GM18907 (cell line): ENCODE data around the gene SH3RF3.
A peak's percentile ranks its signal among the peaks of the same experiment; 100 is the strongest.
"Not testable (repeated sequence)": the region's sequence is repeated elsewhere in the genome, so short reads cannot be mapped to it uniquely, and the experiment has no call there.

Experiments used
- ATAC-seq: cut with Tn5 transposase; IDR thresholded peaks from one replicate; pipeline ENCODE4 v1.9.1; 2021; ENCODE audit warnings: mild to moderate bottlenecking, moderate library complexity; ENCODE audit not compliant: unreplicated experiment

The SH3RF3 gene

DNA sequence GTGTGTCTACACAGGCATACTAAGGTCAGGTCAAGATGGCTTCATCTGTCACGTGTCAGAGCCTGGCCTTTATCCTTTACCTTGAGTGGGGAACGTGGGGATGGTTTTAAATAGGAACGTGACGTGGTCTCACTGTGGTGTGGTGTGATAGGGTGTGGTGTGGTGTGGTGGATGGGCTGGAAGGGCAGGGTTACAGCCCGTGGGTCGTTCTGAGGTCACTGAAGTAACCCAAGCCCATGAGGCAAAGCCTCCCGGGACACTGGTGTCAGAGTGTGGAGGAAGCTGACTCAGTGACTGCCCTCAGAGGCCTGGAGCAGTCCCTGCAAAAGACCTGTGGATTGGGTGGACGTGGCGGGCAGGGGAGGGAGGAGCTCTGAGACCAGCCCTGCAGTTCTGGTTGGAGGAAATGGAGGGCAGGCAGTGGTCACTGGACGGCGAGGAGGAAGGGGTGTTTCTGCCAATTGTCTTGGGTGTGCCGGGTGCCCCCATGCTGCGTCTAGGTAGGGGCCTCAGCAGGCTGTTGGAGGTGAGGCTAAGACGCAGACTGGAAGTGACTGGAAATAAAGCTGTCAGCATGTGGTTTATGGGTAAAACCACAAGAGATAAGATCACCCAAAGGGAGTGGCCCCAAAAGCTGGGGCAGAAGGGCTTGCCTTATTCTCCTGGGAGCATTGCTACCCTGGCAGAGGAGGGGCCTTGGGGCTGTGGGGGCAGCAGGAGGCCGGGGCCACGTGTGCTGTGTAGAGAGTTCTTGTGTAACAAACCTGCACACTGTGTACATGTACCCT lies 84.8 kb downstream of the SH3RF3 start:
- ATAC-seq = peak; percentile 79

DNA sequence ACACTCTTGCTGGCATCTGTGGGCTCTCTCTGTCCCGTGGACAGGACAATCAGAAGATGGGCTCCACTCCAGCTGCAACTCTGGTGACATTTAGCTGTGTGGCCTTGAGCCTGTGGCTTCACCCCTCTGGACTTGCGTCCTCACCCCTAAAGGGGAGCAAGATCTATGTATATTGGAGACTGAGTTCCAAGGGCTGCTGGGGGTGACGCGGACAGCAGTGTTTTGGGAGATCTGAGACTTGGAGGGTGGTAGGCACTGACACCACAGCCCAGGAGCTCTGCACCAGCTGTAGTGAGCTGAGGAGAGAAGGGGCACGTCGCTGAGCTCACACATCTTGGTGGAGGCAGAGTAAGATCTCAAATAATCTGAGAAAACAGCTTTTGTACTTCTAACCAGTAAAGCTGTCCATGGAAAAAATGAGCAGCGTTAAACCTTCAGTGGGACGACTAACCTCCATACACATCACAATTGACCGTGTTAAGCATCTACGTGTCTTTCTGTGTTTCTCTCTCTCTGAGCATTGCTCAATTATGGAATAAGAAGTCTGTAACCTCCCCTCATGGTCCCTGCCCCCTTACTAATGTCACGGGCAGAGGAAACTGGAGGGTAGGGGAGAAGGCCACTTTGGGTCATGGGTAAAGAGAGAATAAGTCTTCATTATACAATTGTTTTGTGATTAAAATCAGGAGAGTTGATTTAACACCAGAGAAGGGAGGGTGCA lies 85.8 kb downstream of the SH3RF3 start:
- no peak for ATAC-seq

DNA sequence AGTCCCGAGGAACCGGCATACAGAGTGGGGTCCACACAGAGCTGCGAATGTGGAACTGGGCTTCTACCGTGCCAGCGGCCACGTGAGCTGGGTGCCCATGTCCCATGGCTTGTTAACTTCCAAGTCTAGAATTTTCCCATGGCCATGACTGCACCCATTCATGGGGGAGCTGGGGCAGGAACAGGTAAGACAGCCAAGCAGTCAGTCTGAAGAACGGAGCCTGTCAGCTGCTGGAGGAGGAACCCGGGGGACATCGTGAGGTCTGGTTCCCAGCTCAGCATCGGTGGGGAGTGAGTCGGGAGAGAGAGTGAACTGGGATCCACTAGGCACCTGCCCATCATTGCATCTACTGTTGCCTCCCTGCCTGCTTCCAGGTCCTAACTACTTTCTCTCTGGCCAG lies 86.9 kb downstream of the SH3RF3 start:
- ATAC-seq = no peak

DNA sequence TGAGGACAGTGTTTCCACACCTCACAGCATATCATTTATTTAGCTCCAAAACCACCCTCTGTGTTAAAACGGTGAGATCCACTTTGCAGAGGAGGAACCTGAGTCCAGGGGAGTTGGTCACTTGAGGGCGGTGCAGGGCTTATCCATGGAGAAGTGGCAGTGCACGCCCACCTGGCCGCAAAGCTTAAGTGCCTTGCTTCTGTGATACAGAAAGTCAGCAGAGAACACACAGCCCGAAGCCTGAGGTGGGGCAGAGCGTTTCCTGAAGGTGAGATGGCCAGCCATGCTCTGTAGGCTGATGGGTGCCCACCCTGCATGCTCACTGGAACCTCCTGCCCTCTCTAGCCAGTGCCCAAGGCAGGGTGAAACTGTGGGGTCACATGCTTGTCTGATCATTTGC lies 87.3 kb downstream of the SH3RF3 start:
- no peak for ATAC-seq

DNA sequence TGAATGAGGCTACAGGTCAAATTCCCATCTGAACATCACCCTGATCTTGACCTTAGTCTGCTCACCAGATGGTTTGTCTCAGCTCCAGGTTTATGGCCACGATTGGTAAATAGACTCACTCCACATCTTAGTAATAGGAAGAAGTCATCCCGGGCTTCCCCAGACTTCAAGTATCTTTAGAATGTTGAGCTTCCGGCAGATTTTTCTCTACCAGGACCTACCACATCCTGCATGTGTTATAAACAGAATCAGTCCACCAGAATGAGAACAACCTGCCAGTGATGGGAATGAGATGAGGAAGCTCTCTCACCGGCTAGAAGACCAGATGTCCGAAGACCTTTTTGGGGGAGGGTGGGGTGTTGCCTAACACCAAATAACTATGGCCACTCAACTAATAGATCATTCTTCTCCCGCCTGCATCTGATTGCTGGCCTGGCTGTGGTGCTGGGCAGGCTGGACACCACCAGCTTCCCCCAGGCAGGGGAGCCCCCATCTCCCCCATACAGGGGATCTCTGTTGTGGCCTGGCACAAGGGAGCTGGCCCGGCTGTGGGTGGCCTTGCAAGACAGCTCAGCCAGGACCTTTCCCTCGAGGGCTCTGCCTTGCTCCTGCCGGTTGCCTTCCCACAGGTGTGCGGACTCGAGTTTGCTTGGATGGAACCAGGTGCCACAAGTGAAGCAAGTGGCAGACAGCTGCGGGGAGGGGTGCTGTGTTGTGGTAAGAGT lies 88.5 kb downstream of the SH3RF3 start:
- no peak for ATAC-seq

DNA sequence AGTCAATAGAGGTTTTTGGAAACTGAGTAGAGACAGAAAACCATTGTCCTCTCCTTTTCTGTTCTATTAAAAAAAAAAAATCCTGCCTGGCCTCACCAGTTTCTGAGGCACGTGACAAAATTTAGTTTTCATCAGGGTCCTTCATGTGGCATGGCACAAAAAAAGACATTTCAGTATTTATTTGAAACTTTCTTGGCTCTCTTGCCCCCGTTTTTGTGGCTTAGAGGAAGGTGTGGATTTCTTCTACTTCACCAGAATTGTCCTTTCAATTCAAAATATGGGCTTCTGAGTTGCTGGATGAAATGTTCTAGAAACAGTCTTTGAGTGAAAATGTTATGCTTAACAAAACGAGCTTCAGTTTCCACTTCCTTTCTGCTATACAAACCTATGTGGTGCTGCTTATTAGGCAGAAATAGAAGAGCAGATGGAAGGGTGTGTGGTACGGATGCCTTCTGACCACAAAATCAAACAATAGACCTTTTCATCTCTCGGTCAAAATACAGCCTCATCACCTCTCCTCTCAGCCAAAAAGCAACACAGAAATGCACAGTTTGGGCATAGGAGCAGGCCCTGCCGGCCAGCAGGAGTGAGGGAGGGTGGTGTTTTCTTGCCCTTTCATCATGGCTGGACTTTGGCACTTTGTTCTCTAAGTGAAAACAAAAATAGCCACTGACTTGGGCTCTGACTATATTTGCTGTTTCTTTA lies 89.2 kb downstream of the SH3RF3 start:
- ATAC-seq = peak; percentile 57

DNA sequence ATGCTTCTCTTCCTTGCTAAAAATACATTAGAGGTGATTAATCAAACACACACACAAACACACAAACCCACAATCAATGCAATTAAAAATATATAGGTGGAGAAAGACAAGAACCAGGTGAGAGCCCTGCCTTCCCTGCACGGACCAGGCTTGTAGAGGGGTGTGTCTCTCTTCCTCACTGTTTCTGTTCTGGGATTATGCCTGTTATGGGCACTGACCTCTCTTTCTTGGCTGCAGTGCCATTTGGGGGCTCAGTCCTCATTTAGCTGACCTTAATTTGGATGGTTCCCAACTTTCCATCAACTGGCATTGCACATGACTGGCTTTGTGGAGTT lies 89.8 kb downstream of the SH3RF3 start:
- ATAC-seq = no peak

DNA sequence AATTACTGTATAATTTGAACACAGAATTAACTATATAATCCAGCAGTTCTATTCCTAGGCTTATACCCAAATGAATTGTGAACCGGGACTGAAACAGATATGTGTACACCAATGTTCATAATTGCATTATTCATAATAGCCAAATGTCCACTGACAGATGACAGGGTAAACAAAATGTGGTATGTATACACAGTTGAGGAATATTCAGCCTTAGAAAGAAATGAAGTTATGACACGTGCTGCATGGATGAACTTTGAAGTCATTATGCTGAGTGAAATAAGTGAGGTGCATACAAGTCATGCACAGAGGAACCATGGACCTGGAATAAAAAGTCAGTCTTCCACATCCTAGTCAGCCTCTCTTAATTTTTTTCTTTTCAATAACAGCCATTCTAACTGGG lies 91.9 kb downstream of the SH3RF3 start:
- ATAC-seq = no peak

DNA sequence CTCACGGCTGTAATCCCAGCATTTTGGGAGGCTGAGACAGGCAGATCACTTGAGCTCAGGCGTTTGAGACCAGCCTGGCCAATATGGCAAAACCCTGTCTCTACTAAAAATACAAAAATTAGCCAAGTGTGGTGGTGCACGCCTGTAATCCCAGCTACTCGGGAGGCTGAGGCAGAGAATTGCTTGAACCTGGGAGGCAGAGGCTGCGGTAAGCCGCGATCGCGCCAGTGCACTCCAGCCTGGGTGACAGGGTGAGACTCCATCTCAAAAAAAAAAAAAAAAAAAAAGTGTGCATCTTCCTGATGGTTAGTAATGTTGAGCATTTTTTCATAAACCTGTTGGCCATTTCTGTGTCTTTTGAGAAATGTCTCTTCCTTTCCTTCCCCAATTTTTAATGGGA lies 92.3 kb downstream of the SH3RF3 start:
- ATAC-seq = not testable (repeated sequence)

DNA sequence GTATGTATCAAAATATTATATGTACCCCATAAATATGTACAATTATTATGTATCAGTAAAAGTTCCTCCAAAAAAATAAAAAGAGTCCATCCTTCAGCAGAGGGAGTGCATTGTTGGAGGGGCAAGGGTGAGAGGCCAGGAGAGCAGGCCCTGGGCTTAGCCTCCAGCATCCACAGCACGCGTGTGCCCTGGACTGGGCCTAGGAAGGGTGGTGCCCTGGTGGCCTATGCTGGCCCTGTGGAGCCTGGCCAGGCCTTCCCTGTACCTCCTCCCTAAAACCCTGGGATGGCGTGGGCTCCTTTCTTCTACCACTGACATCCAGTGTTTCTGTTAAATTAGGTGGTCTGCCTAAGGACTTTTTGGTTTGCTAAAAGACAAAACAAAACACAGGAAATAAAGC lies 93.4 kb downstream of the SH3RF3 start:
- no peak for ATAC-seq

DNA sequence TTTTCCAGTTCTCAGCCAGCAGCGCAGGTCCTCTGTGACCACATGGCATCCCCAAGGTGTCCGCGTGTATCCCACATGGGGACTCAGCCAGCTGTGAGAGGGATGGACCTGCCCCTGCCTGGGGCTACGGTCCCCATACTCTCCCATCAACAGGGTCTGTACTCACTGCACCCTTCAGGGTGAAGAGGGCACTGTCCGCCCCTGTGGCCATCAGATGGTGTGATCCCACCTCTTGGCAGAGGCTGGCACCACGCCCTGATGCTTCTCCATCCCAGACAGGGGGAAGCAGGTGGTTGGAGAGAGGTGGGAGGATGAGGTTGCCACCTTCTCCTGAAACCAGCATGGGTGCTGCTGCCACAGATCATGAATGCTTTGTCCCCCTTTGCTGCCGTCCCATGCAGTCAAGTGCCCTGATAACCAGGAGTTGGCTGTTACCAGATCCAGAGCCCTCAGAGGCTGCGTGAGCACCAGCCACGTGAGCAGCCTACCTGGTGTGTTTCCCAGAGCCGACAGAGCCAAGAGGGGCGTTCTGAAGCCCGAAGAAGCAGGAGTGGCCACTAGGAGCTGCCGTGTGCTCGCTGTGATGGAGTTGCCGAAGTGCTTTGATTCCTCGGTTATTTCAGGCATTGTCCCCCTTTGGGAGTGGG lies 93.9 kb downstream of the SH3RF3 start:
- ATAC-seq = no peak

DNA sequence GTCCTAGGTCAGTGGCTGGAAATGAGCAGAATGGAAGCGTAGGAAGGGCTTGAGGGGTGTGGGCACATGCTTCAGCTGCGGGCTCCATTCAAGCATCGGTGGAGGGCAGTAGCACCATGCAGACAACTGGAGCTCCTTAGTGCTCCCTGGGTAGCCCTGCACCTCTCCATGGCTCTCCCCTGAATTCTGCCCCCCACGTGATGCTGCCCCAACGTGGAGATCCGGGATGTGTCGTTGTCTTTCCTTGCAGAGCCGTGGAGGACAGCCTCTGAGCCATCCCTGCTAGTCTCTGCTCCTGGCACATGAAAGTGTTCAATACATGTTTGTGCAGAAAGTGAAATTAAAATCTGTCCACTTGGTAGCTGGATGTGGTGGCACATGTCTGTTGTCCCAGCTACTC lies 94.5 kb downstream of the SH3RF3 start:
- no peak for ATAC-seq

DNA sequence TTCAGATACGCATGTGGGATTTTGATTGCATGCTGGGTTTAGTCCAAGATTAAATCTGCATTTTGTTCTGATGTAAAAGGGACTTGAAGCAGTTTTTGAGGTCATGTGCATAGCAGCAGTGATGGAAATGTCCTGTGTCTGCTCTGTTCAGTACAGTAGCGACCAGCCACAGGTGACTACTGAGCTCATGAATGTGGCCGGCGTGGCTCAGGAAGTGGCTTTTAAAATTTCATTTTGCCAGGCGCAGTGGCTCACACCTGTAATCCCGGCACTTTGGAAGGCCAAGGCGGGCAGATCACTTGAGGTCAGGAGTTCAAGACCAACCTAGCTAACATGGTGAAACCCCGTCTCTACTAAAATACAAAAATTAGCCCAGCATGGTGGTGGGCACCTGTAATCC lies 95.3 kb downstream of the SH3RF3 start:
- ATAC-seq = not testable (repeated sequence)

DNA sequence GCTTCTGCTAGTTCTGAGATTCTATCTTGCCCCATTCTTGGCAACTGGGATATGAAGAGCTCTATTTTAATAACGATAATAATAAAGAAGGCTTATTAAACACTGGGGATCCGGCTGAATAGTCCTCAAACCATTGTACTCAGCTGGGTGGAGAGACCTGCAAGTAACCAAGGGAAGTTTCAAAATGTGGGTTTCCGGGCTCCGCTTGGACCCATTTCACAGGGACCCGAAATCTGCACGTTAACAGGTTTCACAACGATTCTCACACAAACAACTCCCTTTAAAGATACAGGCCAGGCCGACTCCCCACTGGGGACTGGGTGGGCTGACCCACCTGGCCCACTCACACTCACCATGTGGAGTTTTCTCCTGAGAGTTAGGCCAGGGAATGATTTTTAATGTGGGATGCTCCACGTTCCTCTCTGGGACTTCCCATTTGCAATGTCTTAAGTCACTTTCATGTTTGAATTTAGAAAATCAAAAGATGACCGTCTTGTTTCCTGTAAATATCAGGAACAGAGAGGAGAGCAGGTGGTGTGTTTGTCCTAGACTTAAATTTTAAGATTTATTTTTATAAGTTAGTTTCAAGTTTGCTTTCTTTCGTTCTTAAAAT lies 96.3 kb downstream of the SH3RF3 start:
- ATAC-seq = no peak

DNA sequence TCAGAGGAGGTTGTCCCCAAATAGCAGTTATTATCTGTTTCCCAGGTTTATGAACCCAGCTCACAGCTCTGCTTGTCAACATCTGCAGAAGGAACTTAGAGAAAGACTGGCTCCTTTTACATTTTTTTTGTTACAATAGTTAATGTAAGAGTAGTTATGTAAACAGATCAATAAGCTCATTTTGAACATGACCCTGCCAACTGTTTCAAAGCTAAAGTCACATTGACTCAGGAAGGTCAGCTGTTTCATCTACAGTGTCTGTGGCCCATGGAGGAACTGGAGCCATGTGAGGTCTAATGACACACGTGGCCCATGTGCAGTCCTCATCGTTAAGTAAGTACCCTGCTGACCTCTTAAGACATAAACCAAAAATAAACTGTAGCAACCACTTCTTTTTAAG lies 97.1 kb downstream of the SH3RF3 start:
- ATAC-seq = no peak

DNA sequence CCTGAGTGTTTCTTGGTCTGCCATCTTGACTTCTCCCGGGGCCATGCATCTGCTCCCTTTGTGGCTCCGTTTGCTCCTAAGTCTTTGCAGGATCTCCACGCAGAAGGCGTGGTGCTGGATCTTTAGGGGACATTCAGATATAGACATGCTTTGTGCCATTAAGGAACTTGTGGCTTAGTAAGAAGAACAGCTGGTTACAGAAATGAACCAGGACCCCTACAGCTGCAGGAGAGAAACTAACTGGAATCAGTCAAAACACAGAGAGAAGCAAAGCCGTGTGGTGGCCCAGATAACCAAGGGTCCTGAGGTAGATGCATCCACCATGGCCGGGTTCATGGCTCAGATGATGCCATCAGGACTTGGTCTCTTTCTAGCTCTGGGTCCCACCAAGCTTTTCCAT lies 97.6 kb downstream of the SH3RF3 start:
- ATAC-seq = no peak

DNA sequence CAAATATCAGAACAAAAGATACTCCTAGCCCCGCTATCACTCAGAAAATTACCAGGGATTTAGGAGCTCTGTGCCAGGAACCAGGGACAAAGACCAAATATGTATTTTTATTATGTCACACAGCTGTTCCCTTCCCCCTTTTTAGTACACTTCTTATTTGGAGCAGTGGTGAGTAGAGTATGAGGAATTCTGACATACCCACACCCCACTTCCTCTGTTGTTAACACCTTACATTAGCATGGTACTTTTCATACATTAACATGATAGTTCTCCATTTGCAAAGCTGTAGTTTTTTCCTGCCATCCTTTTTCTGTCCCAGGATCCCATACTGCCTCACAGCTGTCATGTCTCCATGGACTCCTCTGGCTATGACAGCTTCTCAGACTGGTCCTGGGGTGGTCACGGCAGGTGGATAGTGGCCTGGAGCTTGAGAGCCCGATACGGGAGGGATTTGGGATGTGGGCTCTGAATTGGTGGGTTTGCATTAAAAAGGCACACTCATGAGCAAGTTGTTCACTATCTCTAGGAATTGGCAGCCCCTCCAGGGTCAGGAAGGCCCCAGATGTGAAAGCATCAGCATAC lies 100.2 kb downstream of the SH3RF3 start:
- ATAC-seq = no peak

DNA sequence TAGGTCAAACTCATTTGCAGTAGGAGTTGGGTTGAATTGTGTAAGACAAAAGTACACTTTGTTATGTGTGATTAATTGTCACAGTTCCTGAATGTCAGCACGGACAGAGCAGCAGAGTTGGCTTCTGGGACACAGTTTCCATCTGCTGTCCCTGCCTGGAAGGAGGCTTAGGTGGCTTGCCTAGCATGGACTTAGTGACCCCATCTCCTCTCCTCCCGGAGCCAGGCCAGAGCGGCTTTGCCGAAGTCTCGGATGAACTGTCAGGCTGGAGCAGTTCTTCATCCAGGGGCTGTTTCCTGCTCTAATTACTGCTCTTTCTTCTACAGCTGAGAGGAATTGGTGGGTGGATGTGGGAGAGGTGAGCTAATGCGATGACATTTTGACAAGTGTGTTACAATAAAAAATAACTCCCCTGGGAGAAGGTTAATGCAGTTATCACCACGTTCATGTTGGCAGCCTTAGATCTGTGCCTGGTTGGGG lies 102.0 kb downstream of the SH3RF3 start:
- no peak for ATAC-seq

DNA sequence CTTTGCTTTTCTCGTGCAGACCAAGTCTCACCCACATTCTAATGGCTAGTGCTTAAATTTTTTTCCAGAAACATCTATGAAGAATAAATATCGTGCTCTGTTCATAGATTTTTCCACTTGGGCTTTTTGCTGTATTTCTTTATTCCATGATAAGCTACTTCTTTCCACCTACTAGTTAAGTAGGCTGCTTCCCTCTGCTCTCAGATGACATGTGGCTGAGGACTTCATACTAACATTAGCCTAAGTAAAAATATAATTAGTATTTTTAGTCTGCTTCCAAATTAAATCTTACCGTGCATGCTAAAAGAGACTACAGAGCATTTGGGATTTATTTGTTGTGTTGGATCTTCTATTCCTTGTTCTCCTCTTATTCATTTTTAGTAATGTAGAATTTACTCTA lies 102.4 kb downstream of the SH3RF3 start:
- ATAC-seq = no peak
